ENCODE measurements around the gene AHNAK.

Gene AHNAK

DNA sequence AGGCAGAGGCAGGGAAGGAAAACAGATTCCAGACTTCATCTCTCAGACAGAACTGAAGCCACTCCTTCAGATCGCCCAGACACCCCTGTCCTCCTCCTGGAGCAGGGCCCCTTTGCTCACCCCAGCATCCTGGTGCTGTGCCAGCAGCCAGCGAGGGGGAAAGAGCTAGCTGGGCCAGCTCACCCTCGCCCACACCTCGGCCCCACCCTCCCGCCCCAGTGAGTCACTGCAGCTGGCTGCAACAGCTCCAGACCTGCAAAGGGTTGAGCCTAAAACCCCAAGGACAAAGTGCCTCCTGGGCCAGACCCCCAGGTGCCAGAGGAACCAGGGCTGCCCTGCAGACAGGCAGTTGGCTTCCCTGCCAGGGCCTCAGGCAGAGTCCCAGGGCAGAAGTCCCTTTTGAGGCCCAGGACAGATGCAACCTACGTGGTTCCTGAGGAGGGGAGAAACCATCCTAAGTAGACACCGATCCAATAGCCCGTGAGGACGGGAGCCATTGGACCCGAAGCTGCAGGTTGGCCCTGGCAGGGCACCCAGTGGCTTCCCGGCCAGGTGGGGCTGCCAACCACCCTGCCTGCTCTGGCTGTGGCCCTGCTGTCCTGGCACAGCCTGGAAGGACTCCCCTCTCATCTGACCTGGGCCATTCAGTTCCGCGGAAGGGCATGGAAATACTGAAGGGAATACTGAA, 7.2 kb downstream of the AHNAK start:
- no peak overlapping the region for H3K27ac ChIP-seq (ENCODE audit: low read depth, low read length)
- H3K9ac ChIP-seq (ENCODE audit: low read depth, low read length): no peak overlapping the region
- H3K27me3 ChIP-seq (ENCODE audit: insufficient read depth, low read length): peaks cover 20% of the 10 kb centered on the region
- H3K9me3 ChIP-seq (ENCODE audit: insufficient read depth, low read depth, low read length): no peaks in the 10 kb centered on the region
- peaks cover 8% of the 10 kb centered on the region; the same call in 1 of the 2 replicates for H3K36me3 ChIP-seq (ENCODE audit: insufficient read depth, low read length)
- H3K4me1 ChIP-seq (ENCODE audit: insufficient read depth, low read length): peaks cover 14% of the 10 kb centered on the region
- WGBS: 82% methylated on average over 13 of the region's 13 CpGs
- H3K4me3 ChIP-seq (ENCODE audit: low read length): no peak overlapping the region

DNA sequence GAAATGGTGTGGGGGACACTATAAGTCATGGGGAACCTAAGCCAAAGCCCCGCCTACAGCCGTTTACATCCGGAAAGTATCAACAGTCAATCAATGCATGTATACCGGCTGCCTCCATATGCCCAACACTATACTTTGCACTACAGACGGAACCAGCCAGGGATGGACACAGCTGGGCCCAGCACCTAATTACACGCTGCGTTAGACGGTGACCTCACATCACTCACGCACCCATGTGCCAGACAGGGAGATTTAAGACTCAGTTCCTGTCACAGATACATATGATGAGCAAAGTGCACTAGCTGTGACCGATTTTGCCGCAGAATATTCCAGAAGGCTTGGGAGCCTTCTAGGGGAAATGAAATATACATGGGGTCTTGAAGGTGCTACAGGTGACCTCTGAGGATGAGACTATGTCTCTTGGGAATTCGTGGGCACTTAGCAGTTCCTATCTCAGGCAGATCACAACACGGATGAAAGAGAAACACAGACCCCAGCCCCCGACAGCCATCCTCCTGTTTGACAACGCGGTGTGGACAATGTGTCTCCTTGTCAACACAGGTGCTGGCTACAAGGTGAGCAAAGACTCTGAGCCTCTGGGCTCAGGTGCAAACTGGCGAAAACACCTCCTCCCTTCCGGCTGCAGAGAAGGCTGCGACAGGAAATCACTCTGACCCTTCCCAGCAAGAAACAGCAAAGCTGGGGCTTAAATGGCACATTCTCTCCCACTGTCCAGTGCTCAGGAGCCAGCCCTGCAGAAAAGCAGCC, 8.0 kb downstream of the AHNAK start:
- WGBS: 92% methylated on average over 19 of the region's 19 CpGs
- peaks cover 10% of the 10 kb centered on the region for H3K4me1 ChIP-seq (ENCODE audit: insufficient read depth, low read length)
- H3K27me3 ChIP-seq (ENCODE audit: insufficient read depth, low read length): peaks cover 13% of the 10 kb centered on the region
- H3K9ac ChIP-seq (ENCODE audit: low read depth, low read length): no peak overlapping the region
- no peak overlapping the region for H3K27ac ChIP-seq (ENCODE audit: low read depth, low read length)
- H3K36me3 ChIP-seq (ENCODE audit: insufficient read depth, low read length): peaks cover 14% of the 10 kb centered on the region; the same call in 1 of the 2 replicates
- no peaks in the 10 kb centered on the region for H3K9me3 ChIP-seq (ENCODE audit: insufficient read depth, low read depth, low read length)
- H3K4me3 ChIP-seq (ENCODE audit: low read length): no peak overlapping the region

DNA sequence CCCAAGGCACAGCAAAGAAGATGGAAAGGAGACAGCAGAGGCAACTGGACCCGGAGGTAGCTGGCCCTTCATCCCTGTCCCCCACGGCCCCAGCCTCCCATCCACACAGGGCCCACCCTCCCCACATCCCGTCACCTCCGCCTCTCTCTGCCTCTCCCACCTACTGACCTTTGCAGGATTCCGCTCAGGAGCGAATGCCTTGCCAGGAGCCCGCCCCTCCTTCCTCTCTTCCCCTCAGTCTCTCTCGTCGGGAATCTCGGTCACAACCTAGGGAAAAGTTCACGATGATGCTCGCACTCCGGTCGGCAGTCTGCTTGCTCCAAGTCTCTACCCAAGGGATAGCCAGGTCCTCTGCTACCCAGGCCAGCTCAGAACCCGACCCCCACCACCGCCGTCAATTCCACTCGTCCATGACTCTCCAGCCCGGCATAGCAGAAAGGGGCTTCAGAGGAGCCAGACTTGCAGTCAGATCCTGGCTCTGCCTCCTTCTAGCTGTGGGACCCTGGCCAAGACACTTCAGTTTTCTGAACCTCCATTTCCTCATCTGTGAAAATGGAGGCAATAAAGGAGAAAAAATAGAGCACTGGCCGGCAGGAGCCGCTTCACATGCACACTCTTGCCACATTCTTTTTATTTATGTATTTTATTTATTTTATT, 10.2 kb downstream of the AHNAK start:
- Histone ChIP-seq H3K36me3 (ENCODE audit: insufficient read depth, low read length) (peaks cover 33% of the 10 kb centered on the region; the same call in 1 of the 2 replicates), H3K4me1 (ENCODE audit: insufficient read depth, low read length) (peaks cover 6% of the 10 kb centered on the region), H3K9ac (ENCODE audit: low read depth, low read length) (no peak overlapping the region), H3K4me3 (ENCODE audit: low read length) (no peak overlapping the region), H3K9me3 (ENCODE audit: insufficient read depth, low read depth, low read length) (0 out of 2 replicates have a peak, but pooled peaks cover 2% of the 10 kb centered on the region), H3K27ac (ENCODE audit: low read depth, low read length) (no peak overlapping the region), H3K27me3 (ENCODE audit: insufficient read depth, low read length) (no peaks in the 10 kb centered on the region)
- 78% methylated on average over 19 of the region's 21 CpGs for WGBS

DNA sequence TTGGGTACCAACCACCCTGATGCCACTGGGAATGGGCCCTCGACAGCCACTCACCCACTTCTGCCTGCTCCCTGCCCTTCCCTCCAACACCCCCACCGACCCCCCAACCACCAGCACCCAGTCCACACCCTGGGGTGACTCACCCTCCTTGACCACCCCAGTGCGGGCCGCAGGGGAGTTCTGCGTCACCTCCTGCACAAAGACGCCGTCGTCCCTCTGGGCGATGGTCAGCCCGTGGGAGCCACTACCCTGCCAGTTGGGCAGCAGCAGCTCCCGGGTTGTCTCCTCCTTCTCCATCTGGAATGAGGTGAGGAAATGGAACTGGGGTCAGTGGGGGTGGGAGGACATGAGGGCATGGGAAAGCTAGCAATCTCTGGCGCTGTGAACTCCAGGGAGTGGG, 10.8 kb downstream of the AHNAK start:
- Histone ChIP-seq H3K27ac (ENCODE audit: low read depth, low read length) (no peak overlapping the region), H3K9me3 (ENCODE audit: insufficient read depth, low read depth, low read length) (0 out of 2 replicates have a peak, but pooled peaks cover 2% of the 10 kb centered on the region), H3K4me1 (ENCODE audit: insufficient read depth, low read length) (peaks cover 6% of the 10 kb centered on the region), H3K27me3 (ENCODE audit: insufficient read depth, low read length) (no peaks in the 10 kb centered on the region), H3K4me3 (ENCODE audit: low read length) (no peak overlapping the region), H3K36me3 (ENCODE audit: insufficient read depth, low read length) (peaks cover 40% of the 10 kb centered on the region; the same call in 1 of the 2 replicates), H3K9ac (ENCODE audit: low read depth, low read length) (no peak overlapping the region)
- WGBS: 95% methylated on average over 12 of the region's 12 CpGs

DNA sequence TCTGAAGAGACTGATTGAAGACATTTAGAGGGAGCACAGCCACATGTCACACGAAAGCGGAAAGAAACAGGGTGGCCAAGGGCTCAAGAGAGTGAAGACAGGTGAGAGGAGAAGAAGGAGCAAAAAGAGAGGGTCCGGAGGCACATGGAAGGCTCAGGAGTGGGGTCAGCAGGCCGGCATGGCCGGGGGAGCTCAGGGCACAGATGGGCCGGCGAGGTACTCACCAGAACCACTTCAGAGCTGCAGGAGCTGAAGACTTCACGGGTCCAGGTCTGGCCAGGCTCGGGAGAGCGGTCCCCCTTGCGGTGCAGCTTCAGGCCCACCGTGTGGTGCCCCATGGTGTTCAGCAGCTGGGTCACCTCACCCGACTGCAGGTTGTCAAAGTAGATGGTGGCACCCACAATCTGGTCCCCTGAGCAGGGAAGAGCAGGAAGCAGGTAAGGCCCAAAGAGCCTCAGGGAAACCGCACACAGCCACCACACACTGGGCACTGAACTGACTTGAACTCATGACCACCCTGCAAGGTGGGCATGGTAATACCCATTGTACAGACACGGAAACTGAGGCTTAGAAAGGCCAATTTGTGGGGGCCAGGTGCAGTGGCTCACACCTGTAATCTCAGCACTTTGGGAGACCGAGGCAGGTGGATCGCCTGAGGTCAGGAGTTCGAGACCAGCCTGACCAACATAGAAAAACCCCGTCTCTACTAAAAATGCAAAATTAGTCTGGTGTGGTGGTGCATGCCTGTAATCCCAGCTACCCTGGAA, 11.6 kb downstream of the AHNAK start:
- WGBS: 96% methylated on average over 19 of the region's 19 CpGs
- no peak overlapping the region for H3K27ac ChIP-seq (ENCODE audit: low read depth, low read length)
- no peak overlapping the region for H3K4me3 ChIP-seq (ENCODE audit: low read length)
- peaks cover 6% of the 10 kb centered on the region for H3K4me1 ChIP-seq (ENCODE audit: insufficient read depth, low read length)
- H3K36me3 ChIP-seq (ENCODE audit: insufficient read depth, low read length): peaks cover 41% of the 10 kb centered on the region; the same call in 1 of the 2 replicates
- H3K9ac ChIP-seq (ENCODE audit: low read depth, low read length): no peak overlapping the region
- no peaks in the 10 kb centered on the region for H3K27me3 ChIP-seq (ENCODE audit: insufficient read depth, low read length)
- 0 out of 2 replicates have a peak, but pooled peaks cover 2% of the 10 kb centered on the region for H3K9me3 ChIP-seq (ENCODE audit: insufficient read depth, low read depth, low read length)

DNA sequence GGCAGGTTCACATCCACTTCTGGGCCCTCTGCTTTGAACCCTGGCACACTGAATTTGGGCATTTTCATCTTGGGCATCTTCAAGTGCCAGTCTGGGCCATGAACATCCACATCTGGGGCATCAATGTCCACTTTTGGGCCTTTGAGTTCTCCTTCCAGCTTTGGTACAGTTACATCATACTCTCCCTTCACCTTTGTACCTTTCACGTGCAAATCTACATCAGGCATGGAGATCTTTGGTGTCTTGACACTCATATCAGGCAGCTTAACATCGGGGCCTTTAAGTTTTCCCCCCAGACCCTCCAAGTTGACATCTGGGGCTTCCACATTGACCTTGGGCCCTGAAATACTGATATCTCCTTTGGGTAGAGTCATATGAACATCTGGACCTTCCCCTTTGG, 14.5 kb downstream of the AHNAK start:
- 91% methylated on average over 2 of the region's 2 CpGs for WGBS
- Histone ChIP-seq H3K9ac (ENCODE audit: low read depth, low read length) (no peak overlapping the region), H3K27me3 (ENCODE audit: insufficient read depth, low read length) (no peaks in the 10 kb centered on the region), H3K4me3 (ENCODE audit: low read length) (no peak overlapping the region), H3K27ac (ENCODE audit: low read depth, low read length) (no peak overlapping the region), H3K36me3 (ENCODE audit: insufficient read depth, low read length) (peaks cover 41% of the 10 kb centered on the region; the same call in 1 of the 2 replicates), H3K4me1 (ENCODE audit: insufficient read depth, low read length) (no peaks in the 10 kb centered on the region), H3K9me3 (ENCODE audit: insufficient read depth, low read depth, low read length) (0 out of 2 replicates have a peak, but pooled peaks cover 2% of the 10 kb centered on the region)

DNA sequence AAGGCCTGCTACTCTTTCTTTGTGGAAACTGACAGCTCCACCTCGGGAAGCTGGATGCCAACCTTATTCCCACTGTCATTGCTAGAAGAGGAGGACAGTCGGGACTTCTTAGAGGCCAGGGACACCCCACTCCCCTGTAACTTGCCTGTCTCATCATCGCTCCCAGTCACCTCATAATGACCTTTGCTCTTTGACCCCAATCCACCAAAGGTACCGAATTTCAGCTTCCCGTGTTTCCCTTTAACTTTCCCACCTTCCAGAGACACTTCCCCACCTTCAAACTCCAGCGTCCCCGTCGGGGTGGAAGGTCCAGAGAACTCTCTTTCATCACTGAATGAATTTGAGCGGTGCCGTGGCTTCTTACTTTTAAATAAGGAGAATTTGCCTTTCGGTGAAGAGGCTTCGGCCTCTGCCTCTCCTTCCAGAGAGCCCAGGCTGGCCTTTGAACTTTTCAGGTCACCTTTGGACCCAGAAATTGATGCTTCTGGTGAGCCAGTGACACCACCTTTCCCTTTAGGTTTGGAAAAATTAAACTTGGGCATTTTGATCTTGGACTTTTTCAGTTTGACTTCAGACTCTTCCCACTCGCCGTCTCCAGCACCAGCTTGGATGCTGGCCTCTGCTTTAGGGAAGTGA, 29.8 kb downstream of the AHNAK start:
- peaks cover 5% of the 10 kb centered on the region; the same call in 1 of the 2 replicates for H3K36me3 ChIP-seq (ENCODE audit: insufficient read depth, low read length)
- no peaks in the 10 kb centered on the region for H3K27me3 ChIP-seq (ENCODE audit: insufficient read depth, low read length)
- WGBS: 91% methylated on average over 14 of the region's 14 CpGs
- H3K27ac ChIP-seq (ENCODE audit: low read depth, low read length): no peak overlapping the region
- H3K9me3 ChIP-seq (ENCODE audit: insufficient read depth, low read depth, low read length): no peaks in the 10 kb centered on the region
- H3K4me1 ChIP-seq (ENCODE audit: insufficient read depth, low read length): no peaks in the 10 kb centered on the region
- no peak overlapping the region for H3K9ac ChIP-seq (ENCODE audit: low read depth, low read length)
- H3K4me3 ChIP-seq (ENCODE audit: low read length): no peak overlapping the region

DNA sequence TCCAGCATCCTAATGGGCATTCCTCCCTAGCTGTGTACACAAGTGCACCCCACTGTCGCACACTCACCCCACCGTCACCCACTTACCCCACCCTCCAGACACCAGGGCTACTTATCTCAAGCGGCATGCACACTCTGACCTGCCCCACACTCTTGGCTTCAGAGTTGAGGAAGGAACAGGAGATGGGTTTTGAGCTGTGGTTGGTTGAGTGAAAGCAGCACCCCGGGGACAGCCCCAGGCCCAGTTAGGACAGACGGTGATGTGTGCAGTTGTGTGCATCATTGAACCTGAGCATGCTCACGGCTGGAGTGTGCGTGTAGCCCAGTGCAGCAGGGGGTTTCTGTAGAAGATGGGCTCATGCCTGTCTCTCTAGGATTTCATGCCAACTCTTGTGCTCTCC, 32.5 kb downstream of the AHNAK start:
- H3K9me3 ChIP-seq (ENCODE audit: insufficient read depth, low read depth, low read length): no peaks in the 10 kb centered on the region
- 95% methylated on average over 7 of the region's 7 CpGs for WGBS
- H3K36me3 ChIP-seq (ENCODE audit: insufficient read depth, low read length): peaks cover 3% of the 10 kb centered on the region; the same call in 1 of the 2 replicates
- H3K27ac ChIP-seq (ENCODE audit: low read depth, low read length): no peak overlapping the region
- no peak overlapping the region for H3K4me3 ChIP-seq (ENCODE audit: low read length)
- H3K27me3 ChIP-seq (ENCODE audit: insufficient read depth, low read length): no peaks in the 10 kb centered on the region
- H3K9ac ChIP-seq (ENCODE audit: low read depth, low read length): no peak overlapping the region
- H3K4me1 ChIP-seq (ENCODE audit: insufficient read depth, low read length): no peaks in the 10 kb centered on the region

DNA sequence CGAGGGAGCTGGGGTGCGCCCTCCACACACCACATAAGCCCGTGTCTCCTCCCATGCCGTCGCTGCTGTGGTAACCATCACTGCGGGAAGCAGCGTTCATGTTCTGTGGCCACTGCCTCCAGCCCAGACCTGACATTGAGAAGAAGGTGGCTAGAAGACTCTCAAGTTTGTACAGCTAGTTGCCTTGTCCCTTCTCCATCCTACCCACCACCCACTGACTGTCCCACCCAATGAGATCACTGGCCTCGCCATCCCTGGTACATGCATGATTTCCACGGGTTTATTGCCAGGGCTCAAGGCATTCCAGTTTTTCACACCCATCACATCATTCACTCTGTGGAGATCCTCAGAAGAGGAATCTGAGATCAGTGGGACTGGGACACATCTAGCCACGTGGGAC, 33.0 kb downstream of the AHNAK start:
- Histone ChIP-seq H3K27me3 (ENCODE audit: insufficient read depth, low read length) (no peaks in the 10 kb centered on the region), H3K27ac (ENCODE audit: low read depth, low read length) (no peak overlapping the region), H3K9me3 (ENCODE audit: insufficient read depth, low read depth, low read length) (no peaks in the 10 kb centered on the region), H3K9ac (ENCODE audit: low read depth, low read length) (no peak overlapping the region), H3K36me3 (ENCODE audit: insufficient read depth, low read length) (peaks cover 2% of the 10 kb centered on the region; the same call in 1 of the 2 replicates), H3K4me1 (ENCODE audit: insufficient read depth, low read length) (peaks cover 4% of the 10 kb centered on the region), H3K4me3 (ENCODE audit: low read length) (no peak overlapping the region)
- WGBS: 94% methylated on average over 10 of the region's 10 CpGs

DNA sequence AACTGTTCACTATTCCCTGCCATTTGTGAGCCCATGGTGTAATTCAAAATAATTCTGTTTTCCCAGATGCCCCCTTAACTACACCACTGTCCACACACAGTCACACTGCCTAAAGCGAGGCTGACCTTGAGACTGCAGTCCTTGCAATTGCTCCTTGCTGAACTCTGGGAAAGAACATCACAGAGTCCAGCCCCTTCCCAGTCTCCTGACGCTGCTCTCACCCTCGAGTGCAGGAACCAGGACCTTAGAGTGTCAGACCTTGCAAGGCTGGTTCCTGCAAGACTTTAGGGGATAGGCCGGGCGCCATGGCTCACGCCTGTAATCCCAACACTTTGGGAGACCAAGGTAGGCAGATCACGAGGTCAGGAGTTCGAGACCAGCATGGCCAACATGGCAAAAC, 33.6 kb downstream of the AHNAK start:
- H3K4me1 ChIP-seq (ENCODE audit: insufficient read depth, low read length): peaks cover 11% of the 10 kb centered on the region
- H3K9ac ChIP-seq (ENCODE audit: low read depth, low read length): no peak overlapping the region
- 91% methylated on average over 8 of the region's 8 CpGs for WGBS
- H3K9me3 ChIP-seq (ENCODE audit: insufficient read depth, low read depth, low read length): no peaks in the 10 kb centered on the region
- H3K27me3 ChIP-seq (ENCODE audit: insufficient read depth, low read length): no peaks in the 10 kb centered on the region
- H3K36me3 ChIP-seq (ENCODE audit: insufficient read depth, low read length): no peaks in the 10 kb centered on the region
- H3K27ac ChIP-seq (ENCODE audit: low read depth, low read length): no peak overlapping the region
- H3K4me3 ChIP-seq (ENCODE audit: low read length): no peak overlapping the region
